ENCODE data around the gene TPRN. TPM values are rescaled to one million over a fixed set of nuclear protein-coding genes. Genes with fewer than 3 reads are reported as not detected.
A peak's percentile ranks its signal among the peaks of the same experiment; 100 is the strongest.

The TPRN gene
- total RNA-seq, 1 experiment from 2014 or later: 37.7 TPM

DNA sequence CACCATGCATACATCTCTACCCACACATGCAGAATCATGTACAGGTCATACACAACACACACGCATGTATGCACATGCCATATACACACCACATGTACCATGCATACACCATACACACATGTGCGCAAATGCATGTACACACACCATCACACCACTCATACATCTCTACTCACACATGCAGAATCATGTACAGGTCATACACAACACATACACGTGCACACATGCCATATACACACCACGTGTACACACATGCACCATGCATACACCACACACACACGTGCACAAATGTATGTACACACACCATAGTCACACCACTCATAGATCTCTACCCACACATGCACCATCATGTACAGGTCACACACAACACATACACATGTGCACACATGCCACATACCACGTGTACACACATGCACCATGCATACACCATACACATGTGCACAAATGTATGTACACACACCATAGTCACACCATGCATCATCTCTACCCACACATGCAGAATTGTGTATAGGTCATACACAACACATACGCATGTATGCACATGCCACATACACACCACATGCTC lies 47.6 kb downstream of the TPRN start:
- CTCF ChIA-PET: no interaction called here
- no peaks in the 10 kb centered on the region for H3K27me3 ChIP-seq (replicated peaks; ENCODE audit: control insufficient read depth, insufficient read depth, low read length)
- H3K27ac Mint-ChIP-seq (ENCODE audit: unreplicated experiment): no peak overlapping the region
- H3K9me3 ChIP-seq: no peaks in the 10 kb centered on the region
- no peaks in the 10 kb centered on the region for H3K4me1 Mint-ChIP-seq (ENCODE audit: low read depth, unreplicated experiment)
- H3K4me3 ChIP-seq (ENCODE audit: low read depth, low read length): no peak overlapping the region
- POLR2A ChIA-PET: no interaction called here
- TF ChIP-seq, protein P1, sequence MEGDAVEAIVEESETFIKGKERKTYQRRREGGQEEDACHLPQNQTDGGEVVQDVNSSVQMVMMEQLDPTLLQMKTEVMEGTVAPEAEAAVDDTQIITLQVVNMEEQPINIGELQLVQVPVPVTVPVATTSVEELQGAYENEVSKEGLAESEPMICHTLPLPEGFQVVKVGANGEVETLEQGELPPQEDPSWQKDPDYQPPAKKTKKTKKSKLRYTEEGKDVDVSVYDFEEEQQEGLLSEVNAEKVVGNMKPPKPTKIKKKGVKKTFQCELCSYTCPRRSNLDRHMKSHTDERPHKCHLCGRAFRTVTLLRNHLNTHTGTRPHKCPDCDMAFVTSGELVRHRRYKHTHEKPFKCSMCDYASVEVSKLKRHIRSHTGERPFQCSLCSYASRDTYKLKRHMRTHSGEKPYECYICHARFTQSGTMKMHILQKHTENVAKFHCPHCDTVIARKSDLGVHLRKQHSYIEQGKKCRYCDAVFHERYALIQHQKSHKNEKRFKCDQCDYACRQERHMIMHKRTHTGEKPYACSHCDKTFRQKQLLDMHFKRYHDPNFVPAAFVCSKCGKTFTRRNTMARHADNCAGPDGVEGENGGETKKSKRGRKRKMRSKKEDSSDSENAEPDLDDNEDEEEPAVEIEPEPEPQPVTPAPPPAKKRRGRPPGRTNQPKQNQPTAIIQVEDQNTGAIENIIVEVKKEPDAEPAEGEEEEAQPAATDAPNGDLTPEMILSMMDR (IDR thresholded peaks at IDR 0.05; ENCODE audit: insufficient read depth in 1 of 2, low read depth in 1 of 2, low read length in 1 of 2, severe bottlenecking in 1 of 2, unreplicated experiment in 1 of 2): no peak
- no peak overlapping the region for H3K4me3 Mint-ChIP-seq (ENCODE audit: unreplicated experiment)
- intact Hi-C loops (cut with micrococcal nuclease; ENCODE audit: unreplicated experiment): no loop called here
- no TSS peak for BruUV-seq (replicated peaks)
- H3K27me3 Mint-ChIP-seq (ENCODE audit: insufficient read depth, unreplicated experiment): peaks cover under 1% of the 10 kb centered on the region
- H3K4me1 ChIP-seq: no peaks in the 10 kb centered on the region
- DNase-seq: no peak
- H3K36me3 ChIP-seq (ENCODE audit: control insufficient read depth, insufficient read depth, low read length): no peaks in the 10 kb centered on the region
- no peaks in the 10 kb centered on the region for H3K9me3 Mint-ChIP-seq (ENCODE audit: unreplicated experiment)
- peaks cover 13% of the 10 kb centered on the region for H3K36me3 Mint-ChIP-seq (ENCODE audit: insufficient read depth, unreplicated experiment)

DNA sequence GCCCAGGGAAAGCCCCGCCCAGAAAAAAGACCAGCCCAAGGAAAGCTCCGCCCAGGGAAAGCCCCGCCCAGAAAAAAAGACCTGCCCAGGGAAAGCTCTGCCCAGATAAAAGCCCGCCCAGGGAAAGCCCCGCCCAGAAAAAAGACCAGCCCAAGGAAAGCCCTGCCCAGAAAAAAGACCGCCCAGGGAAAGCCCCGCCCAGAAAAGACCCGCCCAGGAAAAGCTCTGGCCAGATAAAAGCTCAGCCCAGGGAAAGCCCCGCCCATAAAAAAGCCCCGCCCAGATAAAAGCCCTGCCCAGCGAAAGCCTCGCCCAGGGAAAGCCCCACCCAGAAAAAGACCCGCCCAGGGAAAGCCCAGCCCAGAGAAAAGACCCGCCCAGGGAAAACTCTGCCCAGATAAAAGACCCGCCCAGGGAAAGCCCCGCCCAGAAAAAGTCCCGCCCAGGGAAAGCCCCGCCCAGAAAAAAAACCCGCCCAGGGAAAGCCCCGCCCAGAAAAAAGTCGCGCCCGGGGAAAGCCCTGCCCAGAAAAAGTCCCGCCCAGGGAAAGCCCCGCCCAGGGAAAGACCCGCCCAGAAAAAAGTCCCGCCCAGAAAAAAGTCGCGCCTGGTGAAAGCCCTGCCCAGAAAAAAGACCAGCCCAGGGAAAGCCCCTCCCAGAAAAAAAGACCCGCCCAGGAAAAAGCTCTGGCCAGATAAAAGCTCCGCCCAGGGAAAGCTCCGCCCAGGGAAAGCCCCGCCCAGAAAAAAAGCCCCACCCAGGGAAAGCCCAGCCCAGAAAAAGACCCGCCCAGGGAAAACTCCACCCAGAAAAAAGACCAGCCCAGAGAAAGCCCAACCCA lies 49.7 kb downstream of the TPRN start:
- H3K4me1 ChIP-seq: no peaks in the 10 kb centered on the region
- H3K4me3 Mint-ChIP-seq (ENCODE audit: unreplicated experiment): peak overlapping the region; percentile 7
- peaks cover 13% of the 10 kb centered on the region for H3K36me3 Mint-ChIP-seq (ENCODE audit: insufficient read depth, unreplicated experiment)
- no peak overlapping the region for H3K27ac Mint-ChIP-seq (ENCODE audit: unreplicated experiment)
- H3K27me3 Mint-ChIP-seq (ENCODE audit: insufficient read depth, unreplicated experiment): peaks cover 8% of the 10 kb centered on the region
- no peak overlapping the region for H3K4me3 ChIP-seq (ENCODE audit: low read depth, low read length)
- no peaks in the 10 kb centered on the region for H3K4me1 Mint-ChIP-seq (ENCODE audit: low read depth, unreplicated experiment)
- CTCF ChIA-PET: interaction anchor here (0.7 to 1.7 kb wide), 5 partner anchors 23 to 86 kb away, joined by 3 to 9 read pairs (median 5); partner anchors contain the start of gene ANAPC2
- H3K36me3 ChIP-seq (ENCODE audit: control insufficient read depth, insufficient read depth, low read length): no peaks in the 10 kb centered on the region
- no TSS peak for BruUV-seq (replicated peaks)
- intact Hi-C loops (cut with micrococcal nuclease; ENCODE audit: unreplicated experiment): loop anchor here (1.0 kb wide), 1 partner anchor 37 kb away; the partner anchor contains the start of genes ANAPC2 and SSNA1
- POLR2A ChIA-PET: interaction anchor here (0.6 to 1.3 kb wide), 6 partner anchors 9 to 90 kb away, joined by 4 to 7 read pairs (median 5); partner anchors contain the start of gene MAN1B1
- H3K27me3 ChIP-seq (replicated peaks; ENCODE audit: control insufficient read depth, insufficient read depth, low read length): no peaks in the 10 kb centered on the region
- no peaks in the 10 kb centered on the region for H3K9me3 ChIP-seq
- no peaks in the 10 kb centered on the region for H3K9me3 Mint-ChIP-seq (ENCODE audit: unreplicated experiment)
- peak; percentile 74 to 91 for DNase-seq
- TF ChIP-seq, protein P1 (IDR thresholded peaks at IDR 0.05; ENCODE audit: insufficient read depth in 1 of 2, low read depth in 1 of 2, low read length in 1 of 2, severe bottlenecking in 1 of 2, unreplicated experiment in 1 of 2): no peak

DNA sequence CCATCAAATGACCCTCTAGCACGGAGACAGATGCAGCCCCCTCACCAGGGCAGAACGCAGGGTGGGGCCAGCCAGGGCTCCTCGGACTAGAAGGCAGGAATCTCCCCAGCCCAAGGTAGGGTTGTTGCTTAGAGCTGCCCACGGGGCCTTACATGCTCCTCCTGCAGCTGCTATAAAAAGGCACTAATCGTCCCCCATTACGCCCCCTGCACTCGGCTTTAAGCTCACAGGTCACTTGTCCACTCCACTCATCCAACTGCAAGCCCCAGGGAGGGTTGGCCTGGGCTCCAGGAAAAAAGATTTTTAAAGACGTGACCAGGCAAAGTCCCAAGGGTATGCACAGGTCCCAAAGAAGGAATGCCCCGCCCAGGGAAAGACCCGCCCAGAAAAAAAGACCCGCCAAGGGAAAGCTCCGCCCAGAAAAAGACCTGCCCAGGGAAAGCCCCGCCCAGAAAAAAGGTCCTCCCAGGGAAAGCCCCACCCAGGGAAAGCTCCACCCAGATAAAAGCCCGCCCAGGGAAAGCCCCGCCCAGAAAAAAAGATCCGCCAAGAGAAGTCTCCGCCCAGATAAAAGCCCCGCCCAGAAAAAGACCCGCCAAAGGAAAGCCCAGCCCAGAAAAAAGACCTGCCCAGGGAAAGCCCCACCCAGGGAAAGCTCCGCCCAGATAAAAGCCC lies 50.5 kb downstream of the TPRN start:
- Histone ChIP-seq H3K27me3 (replicated peaks; ENCODE audit: control insufficient read depth, insufficient read depth, low read length) (no peaks in the 10 kb centered on the region), H3K36me3 (ENCODE audit: control insufficient read depth, insufficient read depth, low read length) (no peaks in the 10 kb centered on the region), H3K4me3 (ENCODE audit: low read depth, low read length) (no peak overlapping the region), H3K9me3 (no peaks in the 10 kb centered on the region), H3K4me1 (no peaks in the 10 kb centered on the region)
- Mint-ChIP-seq H3K4me1 (ENCODE audit: low read depth, unreplicated experiment) (no peaks in the 10 kb centered on the region), H3K4me3 (ENCODE audit: unreplicated experiment) (no peak overlapping the region), H3K27me3 (ENCODE audit: insufficient read depth, unreplicated experiment) (peaks cover 8% of the 10 kb centered on the region), H3K27ac (ENCODE audit: unreplicated experiment) (no peak overlapping the region), H3K9me3 (ENCODE audit: unreplicated experiment) (no peaks in the 10 kb centered on the region), H3K36me3 (ENCODE audit: insufficient read depth, unreplicated experiment) (peaks cover 13% of the 10 kb centered on the region)
- POLR2A ChIA-PET: interaction anchor here (1.3 kb wide), 1 partner anchor 21 kb away, joined by 4 read pairs; no protein-coding TSS in a partner anchor
- no peak for DNase-seq
- CTCF ChIA-PET: interaction anchor here (0.7 to 1.7 kb wide), 4 partner anchors 22 to 87 kb away, joined by 3 to 9 read pairs (median 6); partner anchors contain the start of gene ANAPC2
- no TSS peak for BruUV-seq (replicated peaks)
- TF ChIP-seq, protein P1 (IDR thresholded peaks at IDR 0.05; ENCODE audit: insufficient read depth in 1 of 2, low read depth in 1 of 2, low read length in 1 of 2, severe bottlenecking in 1 of 2, unreplicated experiment in 1 of 2): no peak
- intact Hi-C loops (cut with micrococcal nuclease; ENCODE audit: unreplicated experiment): loop anchor here (1.0 kb wide), 1 partner anchor 38 kb away; the partner anchor contains the start of genes ANAPC2 and SSNA1
